OCI-M2 (cell line): ENCODE data around the gene EID1.

Experiments used
- DNase-seq: peaks from one replicate; lab custom pipeline; 2025; ENCODE audit not compliant: unreplicated experiment; lab: John Stamatoyannopoulos, UW

Gene EID1

DNA sequence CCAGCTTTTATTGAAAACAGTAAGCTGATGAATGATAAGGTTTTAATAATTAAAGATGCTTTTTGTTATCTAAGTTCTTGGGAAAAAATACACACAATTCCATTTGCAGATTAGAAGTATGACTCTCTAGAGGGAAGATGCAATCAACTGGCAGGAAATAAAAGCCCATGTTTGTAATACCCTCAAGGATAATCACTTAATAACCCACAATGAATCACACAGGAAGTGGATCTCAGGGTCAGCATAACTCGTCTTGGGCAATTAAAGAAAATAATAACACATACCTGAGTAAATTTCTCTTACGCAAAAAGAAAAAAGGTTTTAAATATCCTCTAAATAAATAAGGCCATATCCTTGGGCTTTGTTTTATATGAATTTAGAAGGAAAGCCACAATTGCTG is 9.4 kb upstream of the EID1 start:
- DNase-seq = no peak

DNA sequence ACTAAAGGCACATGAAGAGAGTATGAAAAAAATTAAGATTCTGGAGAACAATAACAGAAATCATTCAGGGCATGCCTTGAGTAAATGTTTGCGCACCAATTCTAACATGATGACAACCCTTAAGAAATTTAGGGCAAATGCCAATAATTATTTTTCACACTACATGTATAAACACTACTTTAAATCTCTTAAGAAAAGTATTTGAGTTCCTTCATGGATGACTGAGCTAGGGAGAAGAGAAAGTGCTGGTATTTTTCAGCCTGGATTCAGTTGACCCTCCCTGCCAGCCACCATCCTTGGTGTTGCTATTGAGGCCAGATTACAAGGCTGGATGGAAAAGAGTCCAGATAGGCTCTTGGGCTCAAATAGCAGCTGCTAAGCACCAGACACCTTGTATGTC is 8.0 kb upstream of the EID1 start:
- no peak for DNase-seq

DNA sequence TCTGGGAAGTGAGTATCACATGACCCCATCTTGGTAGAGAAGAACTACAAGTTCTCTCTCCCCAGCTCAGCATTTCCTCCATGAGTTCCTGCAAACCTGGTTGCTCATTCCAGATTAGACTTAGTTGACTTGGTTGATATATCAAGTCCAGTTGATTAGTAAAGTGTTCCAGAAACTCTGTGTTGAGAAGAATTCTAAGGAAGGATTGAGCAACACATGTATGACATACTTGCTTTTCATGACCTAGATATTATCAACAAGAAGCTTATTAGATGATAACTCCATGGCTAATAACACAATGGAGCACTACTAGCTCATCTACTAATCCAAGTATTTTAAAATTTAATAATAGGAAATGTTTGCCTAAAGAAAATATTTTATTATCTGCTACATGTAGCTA is 6.4 kb upstream of the EID1 start:
- DNase-seq = no peak

DNA sequence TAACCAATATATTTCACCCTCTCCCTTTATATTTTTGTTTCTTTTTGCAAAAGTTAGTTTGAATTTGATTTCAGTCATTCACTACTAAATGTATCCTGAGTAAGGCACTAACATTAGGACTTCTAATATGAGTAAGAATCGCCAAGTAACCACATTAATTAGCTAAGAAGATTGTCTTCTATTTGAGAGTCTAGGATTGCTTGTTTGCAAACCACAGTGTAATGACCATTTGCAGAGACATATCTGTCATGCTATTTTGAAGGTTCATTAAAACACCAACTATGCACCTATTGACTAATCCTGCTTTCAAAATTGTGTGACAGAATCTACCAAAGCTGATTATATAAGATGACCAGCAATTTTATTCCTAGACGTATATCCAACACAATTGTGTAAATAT is 5.3 kb upstream of the EID1 start:
- no peak for DNase-seq

DNA sequence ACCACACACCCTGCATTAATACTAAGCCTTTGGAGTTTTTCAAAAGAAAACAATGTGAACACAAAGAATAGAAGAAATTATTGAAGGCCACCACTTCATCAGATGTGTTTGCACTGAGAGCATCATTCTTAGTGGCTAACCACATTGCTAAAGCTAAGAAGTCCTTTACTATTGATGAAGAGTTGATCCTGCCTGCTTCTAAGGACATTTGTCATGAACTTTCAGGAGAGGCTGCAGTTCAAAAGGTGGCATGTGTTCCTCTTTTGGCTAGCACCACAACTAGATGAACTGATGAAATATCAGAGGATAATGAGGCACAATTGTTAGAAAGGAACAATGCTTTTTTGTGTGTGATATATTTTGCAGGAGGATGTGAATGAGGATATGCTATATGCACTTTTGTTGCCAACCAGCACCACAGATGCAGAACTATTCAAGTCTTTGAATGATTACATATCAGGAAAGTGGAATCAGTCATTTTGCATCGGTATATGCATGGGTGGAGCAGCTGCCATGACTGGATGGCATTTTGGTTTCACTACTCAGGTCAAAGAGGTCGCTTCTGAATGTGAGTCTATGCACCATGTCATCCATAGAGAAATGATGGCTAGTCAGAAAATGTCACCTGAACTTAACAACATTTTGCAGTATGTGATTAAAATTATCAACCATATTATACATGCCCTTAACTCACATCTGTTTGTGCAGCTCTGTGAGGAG is 2.5 kb upstream of the EID1 start:
- no peak for DNase-seq

DNA sequence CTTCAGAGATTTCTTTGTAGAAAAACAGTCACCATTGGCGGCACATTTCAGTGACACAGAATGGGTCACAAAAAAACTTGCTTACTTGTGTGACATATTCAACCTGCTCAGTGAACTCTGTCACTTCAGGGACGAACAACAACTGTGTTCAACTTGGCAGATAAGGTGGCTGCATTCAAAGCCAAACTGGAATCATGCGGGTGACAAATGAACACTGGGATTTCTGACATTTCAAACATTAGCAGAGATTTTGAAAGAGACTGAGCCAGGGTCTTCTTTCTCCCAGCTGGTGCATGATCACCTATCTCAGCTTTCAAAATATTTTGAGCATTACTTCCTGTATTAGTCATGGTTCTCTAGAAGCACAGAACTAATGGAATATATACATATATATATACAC is 1.9 kb upstream of the EID1 start:
- no peak for DNase-seq

DNA sequence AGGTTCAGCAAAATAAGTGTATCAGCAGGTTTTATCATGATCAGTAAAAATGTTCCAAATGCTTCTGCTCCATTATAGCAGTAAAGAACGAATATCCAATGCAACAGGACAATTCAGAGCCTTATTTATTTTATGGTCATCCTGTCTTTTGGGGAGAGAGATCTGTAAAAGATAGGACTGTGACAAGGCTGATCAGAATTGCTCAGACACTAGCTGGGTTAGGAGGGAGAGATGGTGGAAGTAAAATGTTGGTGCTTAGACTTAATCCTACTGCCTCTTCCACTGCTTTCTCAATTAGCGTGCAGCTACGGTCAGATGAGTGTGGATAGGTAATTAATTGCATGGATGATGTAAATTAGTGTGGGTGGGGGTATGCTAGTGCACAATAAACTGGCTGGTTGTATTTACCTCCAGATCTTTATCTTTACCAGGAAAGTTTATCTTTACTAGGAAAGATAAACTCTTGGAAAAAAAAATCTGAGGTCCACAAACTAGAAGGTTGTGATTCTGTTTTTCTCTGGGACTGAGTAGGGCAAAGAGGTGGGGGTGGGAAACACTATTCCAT is 2.2 kb downstream of the EID1 start:
- DNase-seq = no peak

DNA sequence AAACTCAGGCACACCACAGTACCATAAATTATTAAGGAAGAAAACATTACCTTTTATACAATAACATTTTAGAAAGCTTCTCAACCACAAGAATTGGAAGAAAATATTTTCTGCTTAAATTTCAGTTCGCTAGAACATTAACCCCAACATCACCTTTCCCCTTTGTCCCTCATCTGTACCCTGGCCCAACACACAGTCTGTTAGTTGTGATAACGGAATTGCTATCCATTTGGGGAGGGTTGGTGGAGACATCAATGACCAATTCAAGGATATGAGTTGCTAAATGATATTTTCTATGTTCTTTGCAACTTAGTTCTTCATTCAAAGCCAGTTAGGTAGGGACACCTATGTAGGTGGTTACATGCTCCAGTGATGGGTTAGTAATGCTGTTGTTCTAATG is 5.8 kb downstream of the EID1 start:
- DNase-seq = no peak

DNA sequence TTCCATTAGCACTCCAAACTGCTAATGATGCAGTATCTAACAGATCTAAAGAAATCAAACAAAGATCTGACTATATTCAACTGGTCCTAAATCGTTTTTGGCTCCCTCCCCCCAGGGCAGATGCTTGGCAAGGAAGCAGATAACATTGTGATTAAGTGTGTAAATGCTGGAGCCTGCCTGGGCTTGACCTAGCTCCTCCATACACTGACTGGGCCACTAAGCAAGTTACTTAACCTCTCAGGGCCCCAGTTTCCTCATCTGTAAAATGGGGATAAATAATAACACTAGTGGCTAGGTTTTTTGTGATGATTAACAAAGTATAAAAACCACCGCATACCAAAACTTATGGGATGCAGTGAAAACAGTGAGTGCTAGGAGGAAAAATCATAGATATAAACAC is 9.2 kb downstream of the EID1 start:
- no peak for DNase-seq

DNA sequence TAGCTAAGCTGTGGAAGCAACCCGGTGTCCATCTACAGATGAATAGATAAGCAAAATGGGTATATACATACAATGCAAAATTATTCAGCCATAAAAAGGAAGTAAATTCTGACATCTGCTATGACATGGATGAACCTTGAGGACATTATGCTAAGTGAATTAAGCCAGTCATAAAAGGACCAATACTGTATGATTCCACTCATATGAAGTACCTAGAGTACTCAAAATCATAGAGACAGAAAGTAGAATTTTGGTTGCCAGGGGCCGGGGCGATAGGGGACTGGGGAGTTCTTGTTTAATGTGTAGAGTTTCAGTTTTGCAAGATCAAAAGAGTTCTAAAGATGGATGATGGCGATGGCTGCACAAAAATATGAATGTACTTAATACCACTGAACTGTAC is 10.3 kb downstream of the EID1 start:
- no peak for DNase-seq

DNA sequence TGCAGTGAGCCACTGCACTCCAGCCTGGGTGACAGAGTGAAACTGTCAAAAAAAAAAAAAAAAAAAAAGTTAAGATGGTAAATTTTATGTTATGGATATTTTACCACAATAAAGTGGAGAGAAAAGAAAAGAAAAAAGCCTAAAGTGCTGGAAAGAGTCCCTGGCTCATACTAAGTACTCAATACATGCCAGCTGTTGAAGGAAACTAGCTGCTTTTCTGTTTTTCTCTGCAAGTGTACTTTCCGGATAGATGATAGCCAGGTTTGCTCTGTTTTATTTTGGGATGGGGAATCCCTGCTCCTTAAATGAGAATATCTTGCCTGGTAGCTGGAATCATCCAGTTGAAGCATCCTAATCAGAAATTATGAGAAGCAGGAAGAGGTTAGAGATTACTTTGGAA is 10.9 kb downstream of the EID1 start:
- DNase-seq = no peak

DNA sequence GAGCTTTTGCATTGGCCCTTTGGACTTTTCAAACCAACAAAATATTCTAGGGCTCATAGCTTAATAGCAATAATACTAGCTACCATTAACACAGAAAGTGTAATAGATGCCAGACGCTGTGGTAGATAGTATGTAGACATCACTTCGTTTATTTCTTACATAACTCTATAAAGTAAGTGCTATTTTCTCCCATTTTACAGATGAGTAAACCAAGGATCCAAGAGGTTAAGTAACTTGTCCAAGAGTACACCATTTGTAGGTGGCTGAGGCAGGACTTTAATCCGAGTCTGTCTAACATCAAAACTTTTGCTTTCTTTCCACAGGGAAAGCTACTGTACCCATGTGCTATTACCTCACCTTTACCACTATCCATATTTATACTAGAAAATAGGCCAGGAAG is 12.0 kb downstream of the EID1 start:
- DNase-seq = no peak

DNA sequence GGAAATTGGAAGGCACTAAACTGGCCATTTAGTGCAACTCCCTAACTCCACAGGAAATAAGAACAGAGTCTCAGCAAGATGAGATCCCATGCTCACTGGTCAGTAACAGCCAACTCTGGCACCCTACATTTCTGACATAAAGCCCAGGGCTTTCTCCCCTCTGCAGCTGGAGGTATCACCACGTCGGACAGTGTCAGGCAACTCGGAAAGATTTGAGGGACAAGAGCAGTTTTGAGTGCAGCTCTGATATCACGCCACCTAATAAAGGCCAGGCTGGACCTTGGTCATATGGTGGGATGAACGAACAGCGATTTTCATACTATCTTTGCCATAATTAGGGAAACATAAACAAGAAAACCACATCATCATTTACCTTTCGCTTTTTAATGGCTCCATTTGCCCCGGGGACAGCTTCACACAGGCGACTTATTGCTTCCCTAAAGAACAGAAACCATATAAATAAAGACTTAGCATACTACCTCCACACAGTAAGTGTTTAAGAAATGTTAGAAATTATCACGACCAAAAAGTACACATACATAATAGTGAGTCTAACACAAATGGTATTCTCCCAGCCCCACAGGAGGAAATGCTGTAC is 12.5 kb downstream of the EID1 start:
- DNase-seq = no peak

DNA sequence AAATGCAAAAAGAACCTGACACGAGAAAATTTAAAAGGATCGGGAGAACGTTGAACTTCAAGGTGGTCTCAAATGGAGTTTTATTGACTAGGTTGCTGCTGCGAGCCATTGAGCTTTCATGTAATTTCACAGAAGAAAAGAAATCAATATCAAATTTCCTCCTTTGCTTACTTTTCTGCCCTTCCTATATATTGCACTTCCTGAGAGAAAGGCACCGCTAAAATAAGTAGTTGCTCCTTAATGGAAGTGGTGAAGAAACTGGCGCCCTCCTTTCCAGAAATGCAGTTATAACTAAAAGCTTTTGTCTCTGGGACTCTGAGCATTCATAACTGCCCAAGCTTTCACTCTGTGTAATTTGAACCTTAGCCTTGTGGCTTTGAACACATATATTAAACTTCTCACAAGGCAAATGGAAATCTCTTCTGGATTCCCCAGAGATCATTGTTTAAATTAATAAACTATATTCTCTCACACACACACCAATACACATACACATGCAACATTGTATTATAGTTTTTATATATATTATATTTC is 13.4 kb downstream of the EID1 start:
- no peak for DNase-seq

DNA sequence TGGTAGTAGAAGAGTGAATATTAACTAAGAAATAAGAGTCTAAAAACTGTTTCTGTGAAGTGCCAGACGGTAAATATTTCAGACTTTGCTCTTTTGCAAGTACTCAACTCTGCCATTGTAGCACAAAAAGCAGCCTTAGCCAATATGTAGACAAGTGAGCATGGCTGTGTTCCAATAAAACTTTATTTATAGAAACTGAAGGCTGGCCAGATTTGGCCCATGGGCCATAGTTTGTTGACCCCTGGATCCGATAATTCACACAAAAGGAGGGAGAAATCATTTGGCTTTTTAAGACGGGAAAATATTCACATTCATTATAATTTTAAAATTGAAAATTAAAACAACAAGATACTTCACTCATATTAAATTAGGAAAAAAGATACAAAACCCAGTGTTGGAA is 15.4 kb downstream of the EID1 start:
- no peak for DNase-seq

DNA sequence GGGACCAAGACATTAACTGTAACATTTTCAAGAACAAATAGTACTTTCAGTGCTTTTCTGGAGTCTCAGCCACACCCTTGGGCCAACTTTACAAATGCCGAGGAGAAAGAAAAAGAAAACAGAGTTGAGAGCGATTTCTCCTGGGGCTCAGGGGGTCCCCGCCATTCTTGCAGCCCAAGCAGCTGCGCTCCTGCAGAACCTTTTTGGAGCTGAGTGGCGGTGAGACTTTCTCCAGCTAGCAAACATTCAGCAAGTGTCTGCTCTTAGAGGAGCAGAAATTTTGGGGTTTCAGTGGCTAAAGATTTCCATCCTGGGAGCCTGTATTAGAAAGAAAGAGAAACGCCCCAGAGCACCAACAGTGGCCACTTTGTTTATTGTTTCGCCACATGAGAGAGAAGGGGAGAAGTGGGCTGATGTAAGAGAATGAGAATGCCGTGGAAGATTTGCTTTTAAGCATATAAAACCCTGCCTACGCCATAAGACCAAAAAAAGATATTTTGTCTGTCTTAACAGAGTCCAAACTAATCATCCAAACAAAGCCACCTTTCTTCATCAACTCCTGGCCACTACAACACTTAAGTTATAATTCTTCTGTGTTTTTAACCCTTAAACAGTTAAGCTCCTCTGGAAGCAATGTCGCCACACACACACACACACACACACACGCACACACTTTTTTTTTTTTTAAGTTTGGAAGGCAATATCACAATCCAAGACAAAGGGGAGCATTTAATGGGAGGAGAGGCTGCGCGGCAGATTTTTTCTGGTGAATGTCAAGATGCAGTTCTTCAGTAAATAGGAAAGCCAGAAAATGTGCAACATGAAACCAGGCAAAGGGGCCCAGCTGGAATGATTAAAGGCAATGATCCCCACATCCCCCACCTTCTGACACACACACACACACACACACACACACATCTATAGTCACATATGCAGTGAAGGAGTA is 19.2 kb downstream of the EID1 start:
- DNase-seq = no peak

DNA sequence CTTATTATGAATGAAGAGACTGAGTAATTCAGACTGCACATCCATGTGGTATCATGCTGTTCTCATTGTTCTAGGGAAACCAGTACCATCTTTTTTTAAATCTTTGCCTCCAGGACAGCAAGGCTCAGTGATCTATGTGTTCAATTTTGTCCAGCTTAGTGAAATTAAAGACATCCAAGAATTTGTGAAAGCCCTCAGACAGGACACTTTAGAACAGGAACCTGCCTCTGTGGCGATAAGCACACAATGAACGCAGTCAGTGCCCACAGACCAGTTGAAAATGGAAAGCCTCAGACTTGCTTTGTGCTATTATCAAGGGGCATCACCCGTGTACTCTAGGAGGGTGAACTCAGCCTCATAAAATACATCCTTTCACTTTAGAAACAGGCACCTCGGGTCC is 20.1 kb downstream of the EID1 start:
- DNase-seq = no peak

DNA sequence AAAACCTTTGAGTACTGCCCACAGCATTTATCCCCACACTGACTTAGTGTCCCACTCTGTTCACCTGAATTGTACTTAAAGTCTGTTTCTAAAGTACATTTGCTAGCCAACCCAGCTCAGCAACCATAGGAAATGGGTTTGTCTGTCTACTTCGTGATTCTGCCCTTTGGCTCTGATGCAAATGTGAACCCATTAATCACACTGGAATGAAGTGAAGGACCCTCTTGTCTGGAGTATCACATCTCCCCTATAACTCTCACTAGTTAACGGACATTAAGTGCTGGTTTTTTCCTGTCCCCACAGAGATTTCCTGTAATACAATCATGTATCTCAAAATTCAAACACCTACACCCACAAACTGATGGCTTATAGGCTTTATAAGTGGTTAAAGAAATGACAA is 20.5 kb downstream of the EID1 start:
- no peak for DNase-seq

DNA sequence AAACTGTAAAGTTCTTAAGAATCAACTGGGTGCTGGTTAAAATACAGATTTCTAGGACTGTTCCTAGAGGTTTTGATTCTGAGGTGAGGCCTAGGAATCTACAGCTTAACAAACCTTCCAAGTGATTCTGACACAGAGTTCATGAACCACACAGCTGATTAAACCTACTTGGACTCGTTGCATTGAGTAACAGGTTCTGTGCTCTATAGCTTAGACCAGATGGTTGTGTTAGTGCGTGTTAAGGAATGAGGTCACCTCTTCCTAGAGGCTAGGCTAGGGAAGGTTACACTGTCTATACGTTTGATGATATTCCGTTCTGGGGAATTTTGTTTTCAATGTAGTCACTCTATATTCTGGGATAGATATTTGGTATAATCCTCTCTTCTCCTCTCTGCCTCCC is 21.9 kb downstream of the EID1 start:
- DNase-seq = no peak

DNA sequence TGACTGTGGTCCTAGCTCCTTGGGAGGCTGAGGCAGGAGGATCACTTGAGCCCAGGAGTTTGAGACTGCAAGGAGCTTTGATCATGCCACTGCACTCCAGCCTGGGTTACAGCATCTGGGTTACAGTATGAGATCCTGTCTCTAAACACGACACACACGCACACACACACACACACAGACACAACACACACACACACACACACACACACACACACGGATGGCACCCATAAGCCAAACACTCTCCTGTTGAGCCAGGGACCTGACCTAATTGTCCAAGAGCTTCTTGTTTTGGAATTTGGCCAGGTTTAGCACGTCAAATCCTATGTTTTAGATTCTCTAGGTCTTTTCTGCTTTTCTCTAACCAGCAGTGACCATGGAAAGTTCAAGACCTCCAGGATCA is 26.8 kb downstream of the EID1 start:
- no peak for DNase-seq

DNA sequence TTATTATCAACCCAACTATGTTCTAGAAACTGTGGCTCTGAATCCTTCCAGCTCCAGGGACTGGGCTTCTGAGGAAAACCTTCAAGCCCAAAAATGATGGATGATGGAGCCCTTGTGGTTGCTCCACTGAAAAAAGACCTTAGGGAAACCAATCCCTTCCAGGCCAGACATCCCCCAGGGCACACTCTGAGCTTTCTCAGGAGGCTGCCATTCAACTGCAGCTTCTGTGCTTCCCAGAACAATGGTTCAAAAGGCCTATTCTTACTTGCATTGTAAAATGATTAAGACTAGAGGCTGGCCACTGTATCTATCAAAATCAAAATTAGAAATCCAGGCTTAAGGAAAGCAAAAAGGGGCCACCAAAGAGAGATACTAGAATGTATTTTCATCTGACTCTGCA is 27.3 kb downstream of the EID1 start:
- DNase-seq = no peak

DNA sequence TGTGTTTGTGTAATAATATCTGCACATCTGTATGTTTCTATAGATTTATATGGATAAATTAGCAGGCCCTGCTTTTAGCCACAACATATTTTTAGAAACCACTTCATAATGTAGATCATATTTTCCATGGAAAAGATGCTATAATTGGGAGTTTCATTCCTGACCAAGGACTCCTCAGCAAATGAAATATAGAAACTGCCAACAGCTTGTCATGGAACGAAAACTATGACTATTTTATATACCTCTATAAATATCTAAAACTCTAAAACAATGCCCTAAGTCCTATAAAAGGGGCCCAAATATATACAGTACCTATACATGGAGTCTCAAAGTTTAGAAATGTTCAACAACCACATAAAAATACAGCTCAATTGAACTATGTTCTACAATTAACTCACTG is 27.9 kb downstream of the EID1 start:
- DNase-seq = no peak
